ENCODE data around the gene NBEA. TPM values are rescaled to one million over a fixed set of nuclear protein-coding genes. Genes with fewer than 3 reads are reported as not detected.

NBEA gene
- total and polyA plus RNA-seq, 2 experiments from 2014 or later, result 9.1 to 29.1 TPM

GRCh38 chr13:35621989-35622388 lies 679.9 kb downstream of the NBEA start:
- DNase-seq (ENCODE audit: low spot score) (no peak), ATAC-seq (peak; percentile 26; the same call in 1 of the 3 replicates)
- H3K27ac ChIP-seq (ENCODE audit: low read depth), result no peak overlapping the region
- H3K27ac Mint-ChIP-seq, result no peak overlapping the region
- H3K27me3 Mint-ChIP-seq (ENCODE audit: insufficient read depth, low read depth, poor library complexity), result peaks cover 1% of the 10 kb centered on the region
- TF ChIP-seq JUNB (IDR thresholded peaks at IDR 0.05; ENCODE audit: unreplicated experiment), result no peak
- TF ChIP-seq REST (IDR thresholded peaks at IDR 0.05; ENCODE audit: unreplicated experiment), result no peak
- TF ChIP-seq CREB1 (CRISPR knock-in tag; IDR thresholded peaks at IDR 0.05; ENCODE audit: low read depth), result no peak
- no peaks in the 10 kb centered on the region for H3K79me2 ChIP-seq (replicated peaks; ENCODE audit: insufficient read depth)
- no peaks in the 10 kb centered on the region for H3K36me3 Mint-ChIP-seq (ENCODE audit: low read depth)
- 0 out of 2 replicates have a peak, but pooled peaks cover 5% of the 10 kb centered on the region for H3K4me1 ChIP-seq (ENCODE audit: insufficient read depth)
- 0 out of 2 replicates have a peak, but pooled peaks cover 7% of the 10 kb centered on the region for H3K9me2 ChIP-seq (ENCODE audit: insufficient read depth)
- no peaks in the 10 kb centered on the region for H3K9me3 Mint-ChIP-seq
- H3K4me1 Mint-ChIP-seq, result peaks cover 7% of the 10 kb centered on the region; the same call in 2 of the 3 replicates
- H3K27me3 ChIP-seq (ENCODE audit: insufficient read depth), result no peaks in the 10 kb centered on the region
- H4K20me1 ChIP-seq (replicated peaks; ENCODE audit: insufficient read depth), result no peaks in the 10 kb centered on the region
- H2AFZ ChIP-seq, result no peak overlapping the region
- no peak overlapping the region for H3K4me3 ChIP-seq
- no peak overlapping the region for H3K4me3 Mint-ChIP-seq
- H3K36me3 ChIP-seq (ENCODE audit: insufficient read depth), result no peaks in the 10 kb centered on the region
- no peak overlapping the region for H3K4me2 ChIP-seq
- no peaks in the 10 kb centered on the region for H3F3A ChIP-seq (replicated peaks; ENCODE audit: low read depth)

- Histone ChIP-seq H3K4me2 (no peak overlapping the region), H3F3A (replicated peaks; ENCODE audit: low read depth) (no peaks in the 10 kb centered on the region), H2AFZ (no peak overlapping the region), H3K4me3 (no peak overlapping the region), H3K9me2 (ENCODE audit: insufficient read depth) (no peaks in the 10 kb centered on the region), H3K79me2 (replicated peaks; ENCODE audit: insufficient read depth) (no peaks in the 10 kb centered on the region), H3K4me1 (ENCODE audit: insufficient read depth) (no peaks in the 10 kb centered on the region), H3K27me3 (ENCODE audit: insufficient read depth) (no peaks in the 10 kb centered on the region), H3K36me3 (ENCODE audit: insufficient read depth) (no peaks in the 10 kb centered on the region), H4K20me1 (replicated peaks; ENCODE audit: insufficient read depth) (no peaks in the 10 kb centered on the region), H3K27ac (ENCODE audit: low read depth) (no peak overlapping the region)
- Mint-ChIP-seq H3K4me3 (no peak overlapping the region), H3K27me3 (ENCODE audit: insufficient read depth, low read depth, poor library complexity) (peaks cover 2% of the 10 kb centered on the region), H3K27ac (no peak overlapping the region), H3K4me1 (peaks cover 4% of the 10 kb centered on the region; the same call in 2 of the 3 replicates), H3K36me3 (ENCODE audit: low read depth) (no peaks in the 10 kb centered on the region), H3K9me3 (no peaks in the 10 kb centered on the region; the same call in 2 of the 3 replicates)
- TF ChIP-seq CREB1 (CRISPR knock-in tag; IDR thresholded peaks at IDR 0.05; ENCODE audit: low read depth) (no peak), ZNF462 (CRISPR knock-in tag; IDR thresholded peaks at IDR 0.05) (no peak)
- DNase-seq (ENCODE audit: low spot score) (no peak), ATAC-seq (no peak)
These were observed 687.0 kb downstream of the NBEA start for GRCh38 chr13:35629026-35629425.

All from GM23338 (cell line).